ENCODE results near the gene XRCC4.

The XRCC4 gene

GRCh38 chr5:83107692-83108420, 30.5 kb downstream of the XRCC4 start:
- TF ChIP-seq, protein P1, sequence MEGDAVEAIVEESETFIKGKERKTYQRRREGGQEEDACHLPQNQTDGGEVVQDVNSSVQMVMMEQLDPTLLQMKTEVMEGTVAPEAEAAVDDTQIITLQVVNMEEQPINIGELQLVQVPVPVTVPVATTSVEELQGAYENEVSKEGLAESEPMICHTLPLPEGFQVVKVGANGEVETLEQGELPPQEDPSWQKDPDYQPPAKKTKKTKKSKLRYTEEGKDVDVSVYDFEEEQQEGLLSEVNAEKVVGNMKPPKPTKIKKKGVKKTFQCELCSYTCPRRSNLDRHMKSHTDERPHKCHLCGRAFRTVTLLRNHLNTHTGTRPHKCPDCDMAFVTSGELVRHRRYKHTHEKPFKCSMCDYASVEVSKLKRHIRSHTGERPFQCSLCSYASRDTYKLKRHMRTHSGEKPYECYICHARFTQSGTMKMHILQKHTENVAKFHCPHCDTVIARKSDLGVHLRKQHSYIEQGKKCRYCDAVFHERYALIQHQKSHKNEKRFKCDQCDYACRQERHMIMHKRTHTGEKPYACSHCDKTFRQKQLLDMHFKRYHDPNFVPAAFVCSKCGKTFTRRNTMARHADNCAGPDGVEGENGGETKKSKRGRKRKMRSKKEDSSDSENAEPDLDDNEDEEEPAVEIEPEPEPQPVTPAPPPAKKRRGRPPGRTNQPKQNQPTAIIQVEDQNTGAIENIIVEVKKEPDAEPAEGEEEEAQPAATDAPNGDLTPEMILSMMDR (IDR thresholded peaks at IDR 0.05; ENCODE audit: low read depth, low read length, missing control alignments): no peak
- DNase-seq (ENCODE audit: extremely low read depth, low read depth): no peak
- no peak overlapping the region for H3K4me3 ChIP-seq (replicated peaks; ENCODE audit: low read depth, low read length)

DNA sequence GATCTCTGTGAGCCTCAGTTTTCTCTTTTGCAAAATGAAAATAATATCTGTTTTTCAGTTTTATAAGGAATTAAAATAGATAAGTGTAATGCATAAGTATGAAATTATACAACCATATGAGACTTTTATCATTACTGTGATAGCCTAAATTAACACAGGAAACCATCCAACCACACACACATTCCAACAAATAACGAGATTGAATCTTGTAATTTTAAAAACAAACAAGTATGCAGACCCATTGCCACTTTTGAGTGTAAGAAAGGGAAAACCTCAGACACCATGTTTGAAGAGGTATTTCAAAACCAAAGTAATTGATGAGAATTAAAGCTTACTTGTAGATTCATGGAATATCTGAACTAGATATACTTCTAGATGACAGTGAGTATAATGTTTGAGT, 32.0 kb downstream of the XRCC4 start:
- H3K4me3 ChIP-seq (replicated peaks; ENCODE audit: low read depth, low read length): no peak overlapping the region
- TF ChIP-seq, protein P1 (IDR thresholded peaks at IDR 0.05; ENCODE audit: low read depth, low read length, missing control alignments): no peak
- DNase-seq (ENCODE audit: extremely low read depth, low read depth): no peak

- no peak for DNase-seq (ENCODE audit: extremely low read depth, low read depth)
- H3K4me3 ChIP-seq (replicated peaks; ENCODE audit: low read depth, low read length): no peak overlapping the region
- TF ChIP-seq, protein P1 (IDR thresholded peaks at IDR 0.05; ENCODE audit: low read depth, low read length, missing control alignments): no peak
Measured at GRCh38 chr5:83115816-83116215, 38.5 kb downstream of the XRCC4 start.

DNA sequence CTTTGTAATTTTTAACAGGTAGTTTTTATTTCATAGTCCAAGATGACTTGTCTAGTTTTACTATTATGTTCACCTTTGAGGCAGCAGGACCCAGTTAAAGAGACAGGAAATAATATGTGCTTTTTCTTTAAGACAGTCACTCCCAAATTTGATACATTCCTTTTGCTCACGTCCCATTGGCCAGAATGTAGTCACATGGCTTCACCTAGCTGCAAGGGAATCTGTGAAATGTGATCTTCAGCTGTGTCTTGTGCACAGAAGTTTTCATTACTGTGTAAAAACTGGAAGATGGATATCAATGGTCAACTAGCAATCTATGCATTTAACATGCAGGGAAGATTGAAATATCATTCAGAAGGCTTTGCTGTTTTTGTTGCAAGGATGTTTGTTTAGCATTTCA, 41.1 kb downstream of the XRCC4 start:
- no peak for DNase-seq (ENCODE audit: extremely low read depth, low read depth)

DNA sequence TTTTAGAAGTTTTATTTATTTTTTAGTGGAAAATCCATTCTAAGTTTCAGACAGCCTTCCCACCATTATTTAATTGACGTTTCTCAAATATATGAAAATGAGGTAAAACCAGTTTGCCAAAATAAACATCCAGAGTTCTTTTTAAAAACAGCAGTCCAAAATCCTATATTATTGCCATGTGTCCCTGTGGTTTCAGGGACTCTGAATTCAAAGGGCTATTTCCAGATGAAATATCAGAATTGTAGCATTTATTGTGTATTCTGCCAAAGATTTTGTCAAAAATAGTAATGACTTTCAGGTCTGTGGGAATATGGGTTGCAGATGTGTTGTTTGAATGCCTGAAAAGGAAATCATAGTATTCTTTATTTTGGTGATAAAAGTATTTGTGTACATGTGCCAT, 41.6 kb downstream of the XRCC4 start:
- no peak overlapping the region for H3K4me3 ChIP-seq (replicated peaks; ENCODE audit: low read depth, low read length)
- TF ChIP-seq, protein P1 (IDR thresholded peaks at IDR 0.05; ENCODE audit: low read depth, low read length, missing control alignments): no peak
- no peak for DNase-seq (ENCODE audit: extremely low read depth, low read depth)

More for the DNA sequence above, 41.1 kb downstream of the XRCC4 start:
- no peak overlapping the region for H3K4me3 ChIP-seq (replicated peaks; ENCODE audit: low read depth, low read length)
- TF ChIP-seq, protein P1 (IDR thresholded peaks at IDR 0.05; ENCODE audit: low read depth, low read length, missing control alignments): no peak

GRCh38 chr5:83124593-83124992, 47.2 kb downstream of the XRCC4 start:
- no peak for DNase-seq (ENCODE audit: extremely low read depth, low read depth)
- TF ChIP-seq, protein P1 (IDR thresholded peaks at IDR 0.05; ENCODE audit: low read depth, low read length, missing control alignments): no peak
- no peak overlapping the region for H3K4me3 ChIP-seq (replicated peaks; ENCODE audit: low read depth, low read length)

- H3K4me3 ChIP-seq (replicated peaks; ENCODE audit: low read depth, low read length): no peak overlapping the region
- TF ChIP-seq, protein P1 (IDR thresholded peaks at IDR 0.05; ENCODE audit: low read depth, low read length, missing control alignments): no peak
- no peak for DNase-seq (ENCODE audit: extremely low read depth, low read depth)
Measured at GRCh38 chr5:83125560-83125959, 48.2 kb downstream of the XRCC4 start.
